Measurements from ENCODE around the gene KRT73.

Gene KRT73

DNA sequence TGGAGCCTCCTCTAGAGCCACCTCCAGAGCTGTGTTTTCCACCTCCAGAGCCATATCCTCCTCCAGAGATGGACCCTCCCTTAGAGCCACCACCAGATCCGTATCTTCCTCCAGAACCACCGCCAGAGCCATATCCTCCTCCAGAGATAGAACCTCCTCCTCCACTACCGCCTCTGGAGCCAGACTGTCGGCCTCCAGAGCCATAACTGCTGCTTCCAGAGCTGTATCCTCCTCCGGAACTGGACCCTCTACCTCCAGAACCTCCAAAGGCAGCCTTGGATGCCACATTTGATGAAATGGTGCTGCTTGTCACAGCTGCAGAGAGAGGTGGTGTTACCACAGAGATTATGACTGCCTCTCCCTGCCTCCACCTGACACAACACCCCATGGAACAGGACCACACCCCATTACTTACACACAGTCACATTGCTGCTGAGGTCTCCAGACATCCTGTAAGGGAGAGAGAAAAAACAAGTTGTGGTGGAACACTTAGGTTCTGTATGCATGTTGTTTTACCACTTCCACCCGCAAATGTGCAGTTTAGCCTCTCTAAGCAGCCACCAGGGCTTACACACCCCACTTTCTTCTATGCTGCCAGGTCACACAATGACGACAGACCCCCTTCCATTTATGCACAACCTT, 26.9 kb upstream of the KRT73 start:
- DNase-seq = no peak

DNA sequence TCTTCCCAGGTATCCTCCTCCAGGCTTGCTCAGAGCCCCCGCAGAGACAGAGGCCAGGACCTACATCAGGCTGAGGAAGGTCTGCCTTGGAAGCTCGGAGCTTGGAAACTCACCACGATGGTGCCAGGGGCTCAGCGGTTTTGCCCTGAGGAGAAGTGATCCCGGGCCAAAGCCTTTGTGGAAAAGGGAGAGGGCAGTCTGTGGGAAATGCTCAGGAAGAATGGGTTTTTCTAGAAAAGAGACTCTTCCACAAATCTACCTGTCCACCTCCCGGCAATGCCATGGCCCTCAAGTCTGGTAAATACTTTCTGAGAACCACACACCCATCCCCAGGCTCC, 25.7 kb upstream of the KRT73 start:
- DNase-seq = no peak

DNA sequence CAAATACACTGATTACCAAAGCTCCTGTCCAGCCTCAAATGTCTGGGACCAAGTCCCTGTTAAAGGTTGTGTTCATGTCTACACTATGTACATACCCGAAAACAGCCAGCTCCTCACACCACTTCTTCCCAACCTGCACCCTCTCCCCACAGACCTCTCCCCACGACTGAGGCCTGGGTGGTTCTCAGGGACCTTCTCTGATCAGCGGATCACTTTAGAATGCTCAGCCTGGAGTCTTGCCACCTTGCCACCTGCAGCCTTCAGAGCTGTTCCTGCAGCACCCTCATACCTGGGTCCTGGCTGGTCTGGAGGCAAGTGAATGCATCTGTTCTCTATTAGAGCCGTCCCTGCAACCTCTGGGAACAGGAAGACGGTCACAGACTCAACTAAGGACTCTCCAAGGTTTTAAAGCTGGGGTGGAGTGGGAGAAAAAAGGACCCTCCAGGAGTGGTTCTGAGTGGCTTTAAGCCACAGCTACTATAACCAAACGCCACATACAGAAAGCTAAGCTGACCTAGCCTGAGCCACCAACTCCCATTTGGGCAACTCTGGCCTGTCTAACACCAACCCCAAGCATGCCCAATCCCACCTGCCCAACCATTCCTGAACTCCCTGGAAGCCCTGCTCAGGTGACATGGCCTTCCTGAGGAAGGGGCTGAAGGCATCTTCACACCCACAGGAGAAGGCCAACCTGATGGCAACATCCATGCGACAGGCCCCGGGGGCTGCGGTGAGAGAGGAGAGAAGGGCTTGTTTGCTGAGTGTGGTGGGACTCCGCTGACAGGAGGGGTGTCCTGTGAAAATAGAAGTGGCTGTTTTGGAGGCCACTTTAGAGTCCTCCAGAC, 25.1 kb upstream of the KRT73 start:
- DNase-seq = no peak

DNA sequence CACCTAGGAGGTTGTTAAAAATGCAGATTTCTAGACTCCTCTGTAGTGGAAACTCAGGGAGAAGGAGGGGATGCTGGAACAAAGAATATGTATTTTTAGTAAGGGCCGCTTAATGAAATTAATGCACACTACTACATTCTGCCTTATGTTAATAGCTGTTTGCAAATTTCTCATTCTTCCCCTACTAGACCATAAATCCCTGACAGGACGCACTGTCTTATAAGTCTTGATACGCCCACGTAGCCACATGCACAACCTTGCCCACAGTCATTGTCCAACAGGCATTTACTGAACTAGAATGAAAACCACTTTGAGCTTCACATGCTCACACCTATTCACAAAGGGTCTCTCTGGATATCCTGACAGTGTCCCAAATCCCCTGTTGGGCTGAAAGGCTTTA, 23.1 kb upstream of the KRT73 start:
- no peak for DNase-seq

DNA sequence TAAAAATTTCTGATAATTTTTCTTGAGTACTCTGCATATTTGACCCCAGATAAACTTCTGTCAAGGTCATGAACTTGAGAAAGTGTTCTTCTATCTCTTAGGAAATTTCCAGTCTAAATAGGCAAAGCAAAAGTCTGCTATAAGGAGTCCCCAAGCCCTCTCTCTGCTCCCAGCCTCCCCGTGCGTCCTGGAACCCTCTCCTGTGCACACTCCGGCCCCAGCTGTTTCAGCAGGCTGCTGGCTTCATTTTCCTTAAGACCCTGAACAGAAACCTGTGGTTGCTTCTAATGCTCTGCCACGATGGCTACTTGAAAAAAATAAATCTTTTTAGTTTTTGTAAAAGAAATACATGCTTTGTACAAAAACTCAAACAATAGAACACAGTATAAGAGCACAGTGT, 18.9 kb upstream of the KRT73 start:
- no peak for DNase-seq

DNA sequence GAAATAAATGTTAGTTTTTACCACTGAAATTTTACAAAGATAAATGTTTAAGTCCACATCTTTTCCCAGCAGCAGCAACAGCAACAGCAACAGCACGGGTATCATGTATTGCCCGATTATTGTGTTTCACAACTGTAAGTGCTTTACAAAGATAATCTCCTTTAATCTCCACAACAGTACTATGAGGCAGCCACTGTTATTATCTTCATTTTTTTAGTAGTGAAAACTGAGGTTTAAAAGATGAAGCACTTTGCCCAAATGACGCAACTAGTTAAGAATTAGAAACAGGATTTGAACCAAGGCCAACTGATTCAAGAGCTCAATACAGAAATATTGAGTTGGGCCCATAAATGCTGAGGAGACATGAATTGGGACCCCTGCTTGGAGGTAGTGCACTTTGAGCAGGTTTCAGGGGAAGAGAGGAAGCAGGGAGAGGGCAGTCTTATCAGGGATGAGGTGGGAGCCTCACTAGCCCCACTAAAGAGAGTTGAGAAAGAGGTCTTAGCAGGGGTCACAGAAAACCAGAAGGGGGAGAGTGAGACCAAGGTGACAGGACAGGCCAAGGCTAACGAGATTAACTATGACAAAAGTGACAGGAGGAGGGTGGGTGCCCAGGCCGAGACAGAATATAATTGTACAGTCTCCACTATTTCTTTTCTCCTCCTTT, 18.4 kb upstream of the KRT73 start:
- no peak for DNase-seq

DNA sequence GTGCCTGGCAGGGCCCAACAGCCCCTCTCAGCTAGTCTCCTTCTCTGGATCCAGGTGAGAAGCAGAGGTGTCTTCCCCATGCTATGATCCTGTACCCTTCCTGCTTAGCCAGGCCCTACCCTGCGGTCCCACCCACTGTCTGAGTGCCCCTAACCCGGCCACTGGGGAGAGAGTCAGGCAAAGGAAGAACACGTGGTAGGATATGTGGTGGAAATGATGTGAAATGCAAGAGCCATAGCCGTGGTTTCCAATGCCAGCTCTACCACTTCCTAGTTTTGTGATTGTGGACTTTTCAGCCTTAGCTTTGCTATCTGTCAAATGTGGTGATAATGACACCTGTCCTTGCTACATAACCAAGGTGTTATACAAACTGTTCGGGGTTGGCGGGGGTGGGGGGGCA, 17.8 kb upstream of the KRT73 start:
- DNase-seq = no peak

DNA sequence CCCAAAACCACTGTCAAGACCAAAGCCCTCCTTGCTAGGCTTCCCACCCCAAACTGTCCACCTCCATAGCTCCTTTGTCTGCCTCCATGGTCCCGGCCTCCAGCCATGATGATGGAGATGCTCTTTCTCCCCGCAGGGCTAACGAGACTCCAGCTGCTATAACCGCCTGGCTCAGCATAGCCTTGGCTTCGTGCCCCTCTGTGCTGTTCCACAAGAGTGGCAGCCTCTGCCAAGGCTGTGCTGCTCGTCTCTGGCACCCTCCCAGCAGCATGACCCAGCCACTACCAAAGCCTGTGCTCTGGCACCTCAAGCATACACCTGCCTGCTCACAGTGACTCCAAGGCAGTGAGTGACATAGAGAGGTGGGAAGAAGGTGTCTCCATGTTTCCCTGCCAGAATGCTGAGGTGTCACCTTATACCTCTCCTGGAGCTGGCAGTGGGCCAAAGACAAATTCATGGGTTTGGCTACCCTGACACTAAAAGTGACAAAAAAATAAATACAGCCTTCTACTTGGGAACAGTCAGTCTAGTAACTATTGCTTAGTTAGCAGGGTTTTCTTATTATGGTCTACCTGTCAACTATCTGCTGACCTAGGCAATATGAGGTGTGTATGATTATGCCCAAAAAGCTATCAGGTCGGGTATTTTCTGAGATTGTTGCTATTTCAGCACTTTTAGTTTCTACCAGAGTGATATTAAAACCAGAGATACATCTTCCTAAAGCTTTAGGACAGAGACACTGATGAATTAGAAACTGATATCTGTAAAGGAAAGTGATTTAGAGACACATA, 16.1 kb upstream of the KRT73 start:
- DNase-seq = no peak

DNA sequence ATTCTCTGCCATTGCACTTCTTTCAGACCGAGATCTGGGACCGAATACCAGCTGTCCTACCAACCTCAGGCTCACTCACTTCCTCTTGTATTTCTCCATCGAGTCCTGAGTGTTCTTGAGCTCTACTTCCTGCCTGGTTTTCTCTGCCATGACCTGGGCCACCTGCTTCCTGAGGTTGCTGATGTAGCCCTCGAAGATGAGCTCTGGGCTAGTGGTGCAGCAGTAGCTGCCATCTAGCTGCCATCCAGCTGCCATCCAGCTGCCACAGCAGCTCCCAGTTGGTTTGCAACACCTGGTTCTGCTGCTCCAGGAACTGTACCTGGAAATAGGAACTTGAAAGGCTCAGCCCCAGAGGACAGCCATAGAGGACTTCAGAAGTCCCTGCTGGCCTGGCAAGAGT, 15.0 kb upstream of the KRT73 start:
- DNase-seq = no peak

DNA sequence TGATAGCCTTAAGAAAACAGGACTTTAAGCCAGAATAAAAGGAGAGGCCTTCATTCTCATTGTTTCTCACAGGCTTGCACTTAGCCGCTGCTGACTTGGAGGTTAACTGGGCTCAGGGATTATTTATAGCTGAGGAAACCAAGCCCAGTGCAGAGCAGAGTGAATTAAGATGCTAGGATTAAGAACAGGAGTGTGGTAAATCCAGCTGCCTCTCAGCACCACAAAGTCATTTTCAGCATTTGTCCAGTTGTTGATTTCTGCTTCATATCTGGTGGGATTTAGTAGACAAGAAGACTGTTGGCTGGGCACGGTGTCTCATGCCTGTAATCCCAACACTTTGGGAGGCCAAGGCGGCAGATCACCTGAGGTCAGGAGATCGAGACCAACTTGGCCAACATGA, 14.3 kb upstream of the KRT73 start:
- no peak for DNase-seq

DNA sequence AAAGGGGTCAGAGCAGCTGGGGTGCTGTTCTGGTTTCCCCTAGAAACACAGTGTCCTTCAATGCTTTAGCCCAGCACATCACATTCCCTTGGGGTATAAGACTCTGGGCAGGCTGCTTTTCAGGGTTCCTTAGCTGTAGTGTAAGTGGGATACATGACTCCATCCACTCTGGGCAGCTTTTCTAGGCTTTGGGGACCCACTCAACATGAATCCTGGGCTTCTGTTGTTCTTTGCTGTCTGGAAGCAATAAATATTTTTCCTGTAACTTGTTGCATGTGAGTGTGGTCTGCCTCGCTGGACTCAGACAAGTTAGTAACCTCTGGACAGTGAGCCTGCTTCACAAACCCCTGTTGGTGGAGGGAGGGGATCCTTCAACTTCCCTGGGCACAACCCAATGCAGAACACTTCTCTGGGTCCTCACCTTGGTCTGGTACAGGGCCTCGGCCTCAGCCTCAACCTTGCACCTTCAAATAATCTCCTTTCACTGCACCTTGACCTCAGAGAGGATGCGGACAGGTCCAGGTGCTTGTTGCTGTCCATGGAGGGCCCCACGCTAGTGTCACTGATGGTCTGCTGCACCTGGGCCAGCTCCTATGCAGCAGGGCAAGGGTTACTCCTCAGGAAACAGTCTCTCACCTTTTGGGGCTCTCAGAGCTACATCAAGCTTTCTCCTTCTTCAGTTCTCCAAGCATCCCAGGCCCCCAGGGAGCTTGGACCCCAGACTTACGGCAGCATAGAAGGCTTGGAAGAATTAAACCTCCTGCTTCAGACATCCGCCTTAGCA, 13.5 kb upstream of the KRT73 start:
- DNase-seq = no peak

DNA sequence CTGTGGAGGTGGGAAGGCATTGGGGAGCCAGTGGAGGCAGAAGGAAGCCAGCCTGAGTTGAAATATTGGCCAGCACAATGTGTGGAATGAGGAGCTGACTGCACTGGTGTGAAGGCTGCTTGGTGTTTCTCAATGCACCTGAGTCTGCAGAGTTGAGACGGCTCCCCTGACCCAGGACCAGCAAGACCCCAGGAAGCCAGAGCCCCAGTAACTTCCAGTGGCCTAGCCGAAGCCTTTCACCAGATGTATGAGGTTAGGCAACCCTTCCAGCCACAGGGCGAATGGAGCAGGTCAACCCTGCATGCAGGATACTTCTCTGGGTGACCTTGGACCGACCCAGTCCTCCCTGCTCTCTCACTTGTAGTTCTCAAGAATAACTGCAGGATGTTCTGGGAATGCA, 12.9 kb upstream of the KRT73 start:
- DNase-seq = no peak

DNA sequence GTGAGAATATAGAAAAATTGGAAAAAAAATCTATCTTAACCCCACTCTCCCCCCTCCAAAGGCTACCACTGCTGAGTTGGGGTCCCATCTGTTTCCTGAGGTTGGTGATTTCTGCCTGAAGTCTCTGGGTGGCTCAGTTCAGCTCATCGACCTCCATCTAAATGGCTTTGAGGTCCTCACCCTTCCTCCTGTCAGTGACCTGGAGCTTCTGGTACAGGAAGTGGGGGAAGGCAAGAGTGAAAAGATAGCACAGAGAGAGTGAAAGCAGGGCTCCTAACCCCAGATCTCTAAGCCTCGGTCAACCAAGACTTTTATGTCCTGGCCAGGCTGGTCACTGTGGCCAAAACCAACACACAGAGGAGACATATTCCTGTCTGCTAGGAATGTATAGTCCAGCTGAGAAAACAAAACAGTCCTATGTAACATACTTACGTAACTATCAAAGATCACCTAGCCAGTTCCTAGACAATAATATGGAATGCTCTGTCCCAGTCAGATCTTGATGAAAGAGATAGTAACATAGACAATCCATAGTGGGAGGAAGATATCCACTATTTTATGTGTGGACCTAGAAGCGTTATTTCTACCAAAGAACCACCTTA, 12.3 kb upstream of the KRT73 start:
- no peak for DNase-seq

DNA sequence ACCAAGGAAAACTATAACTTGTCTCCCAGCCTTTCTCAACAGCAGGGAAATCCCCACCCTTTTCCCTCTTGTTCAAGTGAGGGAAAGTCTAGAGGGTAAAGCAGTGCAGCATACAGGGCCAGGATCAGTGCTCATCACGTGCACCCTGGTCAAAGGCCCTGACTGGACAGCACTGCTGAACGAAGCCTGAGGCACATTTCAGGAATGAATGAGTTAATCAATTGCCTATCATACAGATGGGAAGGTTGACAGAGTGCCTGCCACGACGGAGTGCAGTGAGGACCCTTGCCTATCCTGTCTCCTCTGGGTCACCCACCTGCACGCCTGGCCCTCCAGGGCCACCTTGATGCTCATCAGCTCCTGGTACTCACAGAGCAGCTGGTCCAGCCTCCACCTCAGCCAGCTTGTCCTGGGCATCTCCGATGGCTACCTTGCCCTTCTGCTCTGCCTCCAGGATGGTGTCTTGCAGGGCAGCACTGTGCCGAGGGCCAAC, 11.7 kb upstream of the KRT73 start:
- no peak for DNase-seq

DNA sequence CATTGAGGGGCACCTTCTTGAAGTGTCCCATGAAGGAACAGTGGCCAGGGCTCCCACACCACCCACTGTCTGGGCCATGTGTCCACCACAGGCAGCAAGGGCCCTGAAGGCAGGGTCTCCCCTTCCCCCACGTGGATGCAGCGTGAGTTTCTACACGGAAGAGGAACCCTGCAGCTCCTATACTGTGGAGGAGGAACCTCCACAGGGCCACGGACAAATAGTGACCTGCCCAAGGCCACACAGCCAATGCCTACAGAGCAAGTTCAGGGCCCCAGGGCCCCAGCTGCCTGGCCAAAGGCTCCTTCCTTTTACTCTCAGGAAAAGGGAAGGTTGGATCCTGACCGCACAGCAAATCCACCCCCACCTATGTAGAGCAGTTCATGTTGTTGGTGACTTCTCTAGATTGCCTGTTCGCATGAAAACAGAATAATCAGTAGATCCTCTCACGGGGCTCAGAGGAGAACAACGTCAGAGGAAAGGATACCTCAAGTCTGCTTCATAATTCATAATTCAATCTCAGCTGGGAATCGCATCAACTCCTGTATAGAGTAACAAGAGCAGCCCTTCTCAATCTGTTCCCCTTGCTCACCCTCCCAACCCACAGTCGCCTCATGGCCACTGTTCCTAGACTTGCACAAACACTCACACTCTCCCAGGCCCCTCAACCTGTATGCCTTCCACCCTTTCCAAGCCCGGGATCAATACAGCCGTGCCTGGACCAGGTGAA, 11.1 kb upstream of the KRT73 start:
- no peak for DNase-seq

DNA sequence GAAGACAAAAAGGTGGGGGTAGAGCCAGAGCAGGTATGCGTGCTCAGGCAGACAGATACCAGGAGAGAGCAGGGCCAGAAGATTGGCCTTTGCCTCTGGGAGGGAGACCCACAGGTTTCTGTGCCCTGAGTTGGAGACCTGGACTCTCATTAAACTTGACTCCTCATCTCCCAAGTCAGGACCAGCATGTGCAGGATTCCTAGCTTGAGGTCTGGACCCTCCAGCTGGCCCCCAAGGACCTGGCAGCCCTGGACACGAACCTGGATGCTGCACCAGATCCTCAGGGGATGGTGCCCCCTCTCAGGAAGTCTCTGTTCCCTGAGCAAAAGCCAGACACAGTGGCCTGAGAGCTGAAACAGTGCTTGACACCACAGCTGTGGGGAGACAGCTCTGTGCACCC, 10.5 kb upstream of the KRT73 start:
- no peak for DNase-seq

DNA sequence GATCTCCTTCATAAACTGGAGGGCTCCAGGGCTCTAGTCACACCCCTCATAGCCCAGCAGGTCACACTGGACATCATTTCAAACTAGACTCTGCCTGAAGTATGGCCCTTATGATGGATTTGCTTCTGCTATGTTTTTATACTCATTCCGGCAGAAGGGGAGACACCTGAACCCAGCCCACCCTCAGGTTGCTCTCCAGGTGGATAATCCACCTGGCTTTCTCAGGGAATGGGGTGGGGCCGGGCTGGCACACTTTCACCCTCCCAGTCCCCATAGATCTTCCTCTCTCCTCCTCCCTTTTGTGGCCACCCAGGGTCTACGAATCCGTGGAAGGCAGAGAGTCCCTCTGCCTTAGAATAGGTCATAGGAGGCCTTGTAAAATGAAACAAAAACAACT, 9.8 kb upstream of the KRT73 start:
- DNase-seq = no peak

DNA sequence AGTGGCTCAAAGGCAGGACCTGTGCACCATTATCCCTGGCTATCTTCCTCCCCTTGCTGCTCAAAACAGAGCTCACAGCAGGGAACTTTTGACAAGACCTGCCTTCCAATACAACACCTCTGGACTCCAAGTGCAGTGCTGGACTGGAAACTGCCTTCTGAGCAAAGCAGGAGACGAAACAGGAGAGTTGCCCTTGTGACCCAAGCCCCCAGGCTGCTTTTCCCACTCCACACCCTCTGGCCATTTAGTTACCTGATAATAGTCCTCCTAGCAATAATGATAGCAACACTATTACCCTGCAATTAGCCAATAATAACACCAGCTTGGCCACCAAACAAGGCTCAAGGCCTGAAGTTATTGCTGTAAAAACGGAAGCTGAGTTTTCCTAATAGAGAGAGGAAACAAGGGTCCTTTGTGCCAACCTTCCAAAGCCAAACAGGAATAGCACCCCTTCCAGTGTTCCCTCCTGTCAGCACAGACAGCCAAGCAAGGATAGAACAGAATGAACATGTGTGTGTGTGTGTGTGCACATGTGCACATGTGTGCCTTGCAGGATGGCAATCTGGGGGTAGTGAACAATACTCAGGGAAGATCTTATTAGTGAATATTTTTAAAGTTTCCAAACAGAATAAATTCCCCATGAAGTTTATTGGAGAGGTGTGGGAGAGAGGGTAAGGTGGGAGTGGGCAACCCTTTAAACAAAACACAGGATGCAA, 9.2 kb upstream of the KRT73 start:
- no peak for DNase-seq

DNA sequence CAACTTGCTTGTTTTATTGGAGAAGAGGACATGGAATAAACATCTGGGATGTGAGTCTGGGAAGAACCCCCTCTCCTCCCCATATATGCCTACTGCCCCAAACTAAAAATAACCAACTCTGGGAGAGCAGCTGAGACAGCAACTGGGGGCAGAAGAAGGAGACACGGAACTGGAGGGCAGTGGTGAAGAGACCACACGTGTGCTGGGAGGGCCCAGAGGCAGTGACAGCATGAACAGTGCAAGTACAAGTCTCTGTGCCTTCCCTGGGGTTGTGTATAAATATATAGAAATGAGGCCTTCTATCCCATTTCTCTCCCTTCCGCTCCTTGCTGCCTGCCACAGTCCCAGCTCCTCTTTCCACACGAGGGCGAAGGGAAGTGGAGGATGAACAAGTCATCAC, 4.0 kb upstream of the KRT73 start:
- DNase-seq = no peak

DNA sequence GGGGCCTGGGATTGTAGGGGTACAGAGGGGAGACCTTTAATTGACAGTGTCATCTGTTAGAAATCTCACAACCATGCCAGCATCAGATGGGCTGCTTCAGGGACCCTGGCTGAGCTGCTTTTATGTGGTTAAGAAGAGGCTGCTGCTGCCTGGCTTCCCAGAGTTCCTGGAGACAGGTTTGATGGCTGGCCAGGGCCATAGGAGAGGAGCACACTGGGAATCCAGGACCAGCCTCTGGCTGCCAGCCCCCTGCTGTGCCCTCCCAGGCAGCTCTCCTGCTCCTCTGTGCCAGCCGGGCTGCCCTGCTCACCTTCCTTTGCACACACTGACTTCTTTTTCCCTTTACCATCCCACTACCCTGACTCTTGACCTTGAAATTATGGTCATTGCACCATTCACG, 507 bp upstream of the KRT73 start:
- DNase-seq = no peak

DNA sequence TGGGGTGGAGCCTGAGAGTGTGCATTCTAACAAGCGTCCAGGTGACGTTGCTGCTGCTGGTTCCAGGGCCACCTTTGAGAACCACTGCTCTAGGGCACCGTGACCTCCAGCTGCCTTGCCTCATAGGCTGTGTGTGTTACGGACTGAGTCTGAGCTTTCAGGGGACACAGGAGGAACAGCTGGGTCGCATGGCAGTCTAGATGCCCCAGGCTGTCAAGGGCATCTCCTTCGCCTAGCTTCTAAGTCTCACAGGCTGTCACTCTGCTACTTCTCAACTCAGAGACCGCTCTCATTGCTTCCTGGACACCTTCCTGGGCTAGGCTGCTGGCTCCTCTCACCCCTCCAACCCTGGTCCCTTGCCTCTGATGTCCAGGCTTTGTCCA, 965 bp downstream of the KRT73 start:
- DNase-seq = no peak

Measured in HCEC 1CT (cell line).